ENCODE measurements around the gene ACOXL.

ACOXL gene

GRCh38 chr2:111139637-111140317 lies 407.4 kb downstream of the ACOXL start:
- DNase-seq (ENCODE audit: low read depth), result no peak

- no peak for DNase-seq (ENCODE audit: low read depth)
Observed at GRCh38 chr2:111140815-111141214, 408.4 kb downstream of the ACOXL start.

GRCh38 chr2:111142101-111142500 lies 409.7 kb downstream of the ACOXL start:
- no peak for DNase-seq (ENCODE audit: low read depth)

GRCh38 chr2:111143107-111143842 lies 410.9 kb downstream of the ACOXL start:
- DNase-seq (ENCODE audit: low read depth), result no peak

- no peak for DNase-seq (ENCODE audit: low read depth)
Observed at GRCh38 chr2:111143843-111144198, 411.4 kb downstream of the ACOXL start.

GRCh38 chr2:111145103-111145760 lies 412.9 kb downstream of the ACOXL start:
- no peak for DNase-seq (ENCODE audit: low read depth)

- DNase-seq (ENCODE audit: low read depth), result no peak
Observed at GRCh38 chr2:111145951-111146350, 413.6 kb downstream of the ACOXL start.

- no peak for DNase-seq (ENCODE audit: low read depth)
Observed at GRCh38 chr2:111148225-111148873, 416.0 kb downstream of the ACOXL start.

- DNase-seq (ENCODE audit: low read depth), result no peak
Observed at GRCh38 chr2:111148925-111149324, 416.6 kb downstream of the ACOXL start.

GRCh38 chr2:111149882-111150455 lies 417.6 kb downstream of the ACOXL start:
- no peak for DNase-seq (ENCODE audit: low read depth)

GRCh38 chr2:111154758-111155157 lies 422.4 kb downstream of the ACOXL start:
- DNase-seq (ENCODE audit: low read depth), result no peak

- no peak for DNase-seq (ENCODE audit: low read depth)
Observed at GRCh38 chr2:111155610-111156009, 423.2 kb downstream of the ACOXL start.

GRCh38 chr2:111156529-111156928 lies 424.2 kb downstream of the ACOXL start:
- DNase-seq (ENCODE audit: low read depth), result no peak

GRCh38 chr2:111157071-111157661 lies 424.8 kb downstream of the ACOXL start:
- no peak for DNase-seq (ENCODE audit: low read depth)

GRCh38 chr2:111157798-111158197 lies 425.4 kb downstream of the ACOXL start:
- no peak for DNase-seq (ENCODE audit: low read depth)

GRCh38 chr2:111159641-111160040 lies 427.3 kb downstream of the ACOXL start:
- DNase-seq (ENCODE audit: low read depth), result no peak

GRCh38 chr2:111160758-111161157 lies 428.4 kb downstream of the ACOXL start:
- DNase-seq (ENCODE audit: low read depth), result no peak

GRCh38 chr2:111161971-111162370 lies 429.6 kb downstream of the ACOXL start:
- no peak for DNase-seq (ENCODE audit: low read depth)

- no peak for DNase-seq (ENCODE audit: low read depth)
Observed at GRCh38 chr2:111162718-111163331, 430.5 kb downstream of the ACOXL start.

- DNase-seq (ENCODE audit: low read depth), result no peak
Observed at GRCh38 chr2:111164078-111164477, 431.7 kb downstream of the ACOXL start.

GRCh38 chr2:111165084-111165483 lies 432.7 kb downstream of the ACOXL start:
- DNase-seq (ENCODE audit: low read depth), result no peak

GRCh38 chr2:111166115-111166514 lies 433.7 kb downstream of the ACOXL start:
- DNase-seq (ENCODE audit: low read depth), result no peak

Measured in activated T-helper 1 cell treated with Interleukin-2 at 50 U/mL for 16 hours (primary cell).